ENCODE data around the gene RAPGEFL1. TPM values are rescaled to one million over a fixed set of nuclear protein-coding genes. Genes with fewer than 3 reads are reported as not detected.
"Not testable (repeated sequence)": the region's sequence is repeated elsewhere in the genome, so short reads cannot be mapped to it uniquely, and the experiment has no call there.

Gene RAPGEFL1
- total RNA-seq: 1 to 10 TPM; 4.4 to 4.6 TPM

- H3K9me3 Mint-ChIP-seq (ENCODE audit: low read depth): no peaks in the 10 kb centered on the region
- H3K4me3 Mint-ChIP-seq: no peak within 1 kb of the TSS
- CTCF ChIA-PET: interaction anchor here (1.0 to 6.3 kb wide), 6 partner anchors 10 to 556 kb away, joined by 3 to 39 read pairs (median 4); partner anchors contain the start of gene WIPF2
- ATAC-seq: peak; percentile 96
- DNase-seq: peak; percentile 87
- peaks cover 7% of the 10 kb centered on the region for H3K4me1 Mint-ChIP-seq
- no peaks in the 10 kb centered on the region for H3K27me3 Mint-ChIP-seq
- peaks cover 10% of the 10 kb centered on the region for H3K36me3 Mint-ChIP-seq
- H3K27ac Mint-ChIP-seq: peak within 1 kb of the TSS; percentile 43
These were observed at the start of gene RAPGEFL1 for GRCh38 chr17:40177275-40177874. Gene RAPGEFL1 (plus strand): TSS chr17:40177470. CDS start chr17:40177862, 392 bp downstream.

- Mint-ChIP-seq H3K36me3 (peaks cover 73% of the 10 kb centered on the region), H3K9me3 (ENCODE audit: low read depth) (no peaks in the 10 kb centered on the region), H3K4me3 (no peak overlapping the region), H3K27ac (no peak overlapping the region), H3K4me1 (peaks cover 15% of the 10 kb centered on the region), H3K27me3 (no peaks in the 10 kb centered on the region)
- DNase-seq: no peak
- ATAC-seq: no peak
- CTCF ChIA-PET: interaction anchor here (0.5 to 1.7 kb wide), 6 partner anchors 16 to 121 kb away, joined by 3 to 6 read pairs (median 3); no protein-coding TSS in a partner anchor
These were observed 47.8 kb upstream of the RAPGEFL1 start for GRCh38 chr17:40129498-40129897.

GRCh38 chr17:40130352-40131042 is 46.8 kb upstream of the RAPGEFL1 start:
- Mint-ChIP-seq H3K9me3 (ENCODE audit: low read depth) (no peaks in the 10 kb centered on the region), H3K4me1 (peaks cover 8% of the 10 kb centered on the region), H3K4me3 (no peak overlapping the region), H3K27me3 (no peaks in the 10 kb centered on the region), H3K27ac (no peak overlapping the region), H3K36me3 (peaks cover 77% of the 10 kb centered on the region)
- DNase-seq (no peak), ATAC-seq (no peak)
- CTCF ChIA-PET: interaction anchor here (1.1 kb wide), 2 partner anchors 19 to 104 kb away, joined by 3 read pairs; no protein-coding TSS in a partner anchor

- CTCF ChIA-PET: interaction anchor here (1.1 to 4.1 kb wide), 3 partner anchors 10 to 34 kb away, joined by 4 to 27 read pairs (median 18); no protein-coding TSS in a partner anchor
- ATAC-seq: no peak
- no peaks in the 10 kb centered on the region for H3K27me3 Mint-ChIP-seq
- no peak overlapping the region for H3K27ac Mint-ChIP-seq
- DNase-seq: no peak
- peaks cover 7% of the 10 kb centered on the region for H3K4me1 Mint-ChIP-seq
- H3K36me3 Mint-ChIP-seq: peaks cover 67% of the 10 kb centered on the region
- H3K4me3 Mint-ChIP-seq: no peak overlapping the region
- no peaks in the 10 kb centered on the region for H3K9me3 Mint-ChIP-seq (ENCODE audit: low read depth)
These were observed 43.1 kb upstream of the RAPGEFL1 start for GRCh38 chr17:40134184-40134583.

GRCh38 chr17:40135817-40136216 is 41.5 kb upstream of the RAPGEFL1 start:
- H3K27ac Mint-ChIP-seq: peak overlapping the region; percentile 54
- no peaks in the 10 kb centered on the region for H3K27me3 Mint-ChIP-seq
- peaks cover 51% of the 10 kb centered on the region for H3K36me3 Mint-ChIP-seq
- no peak for DNase-seq
- peaks cover 13% of the 10 kb centered on the region for H3K4me1 Mint-ChIP-seq
- no peak overlapping the region for H3K4me3 Mint-ChIP-seq
- ATAC-seq: no peak
- H3K9me3 Mint-ChIP-seq (ENCODE audit: low read depth): no peaks in the 10 kb centered on the region
- CTCF ChIA-PET: interaction anchor here (4.1 kb wide), 1 partner anchor 12 kb away, joined by 27 read pairs; no protein-coding TSS in a partner anchor

- Mint-ChIP-seq H3K27ac (peak overlapping the region; percentile 90), H3K27me3 (no peaks in the 10 kb centered on the region), H3K9me3 (ENCODE audit: low read depth) (no peaks in the 10 kb centered on the region), H3K4me3 (peak overlapping the region; percentile 88), H3K4me1 (peaks cover 29% of the 10 kb centered on the region), H3K36me3 (peaks cover 30% of the 10 kb centered on the region)
- ATAC-seq (peak; percentile 1), DNase-seq (no peak)
- CTCF ChIA-PET: interaction anchor here (0.8 to 4.4 kb wide), 8 partner anchors 9 to 118 kb away, joined by 3 to 32 read pairs (median 4); partner anchors contain the start of gene MSL1
These were observed 37.7 kb upstream of the RAPGEFL1 start for GRCh38 chr17:40139566-40140058.

- DNase-seq; H3K27ac Mint-ChIP-seq; H3K9me3 Mint-ChIP-seq (ENCODE audit: low read depth); ATAC-seq; H3K4me3 Mint-ChIP-seq; H3K27me3 Mint-ChIP-seq: not testable (repeated sequence)
- Mint-ChIP-seq H3K36me3 (peaks cover 32% of the 10 kb centered on the region), H3K4me1 (peaks cover 40% of the 10 kb centered on the region)
- CTCF ChIA-PET: interaction anchor here (0.9 kb wide), 2 partner anchors 30 to 49 kb away, joined by 3 to 4 read pairs; no protein-coding TSS in a partner anchor
These were observed 34.1 kb upstream of the RAPGEFL1 start for GRCh38 chr17:40143166-40143565.

- H3K27ac Mint-ChIP-seq: no peak overlapping the region
- CTCF ChIA-PET: interaction anchor here (1.2 kb wide), 1 partner anchor 477 kb away, joined by 3 read pairs; no protein-coding TSS in a partner anchor
- no peaks in the 10 kb centered on the region for H3K9me3 Mint-ChIP-seq (ENCODE audit: low read depth)
- DNase-seq (no peak), ATAC-seq (no peak)
- H3K27me3 Mint-ChIP-seq: no peaks in the 10 kb centered on the region
- H3K4me3 Mint-ChIP-seq: no peak overlapping the region
- H3K36me3 Mint-ChIP-seq: peaks cover 48% of the 10 kb centered on the region
- H3K4me1 Mint-ChIP-seq: peaks cover 37% of the 10 kb centered on the region
These were observed 31.8 kb upstream of the RAPGEFL1 start for GRCh38 chr17:40145476-40145875.

GRCh38 chr17:40148527-40148926 is 28.7 kb upstream of the RAPGEFL1 start:
- Mint-ChIP-seq H3K27ac (no peak overlapping the region), H3K27me3 (no peaks in the 10 kb centered on the region), H3K36me3 (peaks cover 49% of the 10 kb centered on the region), H3K4me1 (peaks cover 27% of the 10 kb centered on the region), H3K4me3 (no peak overlapping the region), H3K9me3 (ENCODE audit: low read depth) (no peaks in the 10 kb centered on the region)
- CTCF ChIA-PET: interaction anchor here (1.3 to 2.0 kb wide), 3 partner anchors 9 to 73 kb away, joined by 3 to 5 read pairs (median 4); partner anchors contain the start of gene CASC3
- ATAC-seq (no peak), DNase-seq (no peak)

- Mint-ChIP-seq H3K27ac (peak overlapping the region; percentile 5), H3K4me3 (no peak overlapping the region), H3K9me3 (ENCODE audit: low read depth) (no peaks in the 10 kb centered on the region), H3K4me1 (peaks cover 34% of the 10 kb centered on the region), H3K36me3 (peaks cover 57% of the 10 kb centered on the region), H3K27me3 (no peaks in the 10 kb centered on the region)
- CTCF ChIA-PET: interaction anchor here (0.7 to 2.4 kb wide), 3 partner anchors 18 to 41 kb away, joined by 3 to 15 read pairs (median 10); no protein-coding TSS in a partner anchor
- ATAC-seq: no peak
- no peak for DNase-seq
These were observed 27.0 kb upstream of the RAPGEFL1 start for GRCh38 chr17:40150276-40150675.

GRCh38 chr17:40151414-40151963 is 25.8 kb upstream of the RAPGEFL1 start:
- CTCF ChIA-PET: interaction anchor here (0.7 to 2.5 kb wide), 7 partner anchors 13 to 138 kb away, joined by 3 to 16 read pairs (median 4); no protein-coding TSS in a partner anchor
- Mint-ChIP-seq H3K36me3 (peaks cover 58% of the 10 kb centered on the region), H3K27me3 (no peaks in the 10 kb centered on the region), H3K27ac (no peak overlapping the region), H3K4me3 (no peak overlapping the region), H3K4me1 (peaks cover 33% of the 10 kb centered on the region), H3K9me3 (ENCODE audit: low read depth) (no peaks in the 10 kb centered on the region)
- no peak for DNase-seq
- no peak for ATAC-seq

GRCh38 chr17:40153603-40154236 is 23.6 kb upstream of the RAPGEFL1 start:
- peak overlapping the region; percentile 80 for H3K27ac Mint-ChIP-seq
- peaks cover 27% of the 10 kb centered on the region for H3K4me1 Mint-ChIP-seq
- peaks cover 51% of the 10 kb centered on the region for H3K36me3 Mint-ChIP-seq
- H3K27me3 Mint-ChIP-seq: no peaks in the 10 kb centered on the region
- H3K4me3 Mint-ChIP-seq: no peak overlapping the region
- ATAC-seq (peak; percentile 81), DNase-seq (no peak)
- CTCF ChIA-PET: interaction anchor here (1.1 to 2.5 kb wide), 3 partner anchors 13 to 49 kb away, joined by 3 to 16 read pairs (median 6); partner anchors contain the start of gene CASC3
- no peaks in the 10 kb centered on the region for H3K9me3 Mint-ChIP-seq (ENCODE audit: low read depth)

All from activated CD8-positive, alpha-beta memory T cell treated with anti-CD3 and anti-CD28 coated beads, Interleukin-2, amount 10 ng/mL, durations not matched to agents 7 days and 5 days (primary cell).